Lower lobe of right lung (tissue), 2 donors: ENCODE results near the gene PLPPR3. TPM values are rescaled to one million over a fixed set of nuclear protein-coding genes. Genes with fewer than 3 reads are reported as not detected.

Experiments
- ATAC-seq, 2 donors: fragments of 200-7000 bp; cut with Tn5 transposase; one replicate each; pipeline ENCODE4 v1.9.1; 2020 to 2022; ENCODE audit warnings: mild to moderate bottlenecking in 2 of 2, moderate library complexity in 2 of 2
- DNase-seq: peaks from one replicate; pipeline ENCODE4 v3.0.0-alpha.2; 2020
- H3K27ac ChIP-seq: fragments of 200-600 bp; one replicate; pipeline ENCODE4 v1.8.0; 2022
- H3K27me3 ChIP-seq: fragments of 200-600 bp; one replicate; pipeline ENCODE4 v1.8.0; 2022; ENCODE audit warnings: low read depth
- H3K36me3 ChIP-seq: fragments of 200-600 bp; one replicate; pipeline ENCODE4 v1.8.0; 2022; ENCODE audit warnings: mild to moderate bottlenecking
- H3K4me1 ChIP-seq: fragments of 200-600 bp; one replicate; pipeline ENCODE4 v1.8.0; 2022
- H3K4me3 ChIP-seq: fragments of 200-600 bp; one replicate; pipeline ENCODE4 v1.8.0; 2022; ENCODE audit warnings: mild to moderate bottlenecking
- H3K9me3 ChIP-seq: fragments of 200-600 bp; one replicate; pipeline ENCODE4 v1.8.0; 2022
- CTCF ChIP-seq: fragments of 200-600 bp; IDR thresholded peaks from one replicate; pipeline ENCODE4 v1.8.0; 2022; ENCODE audit warnings: antibody characterized with exemption, mild to moderate bottlenecking
- intact Hi-C: fragments of 100-400 bp; cut with DNase I; formaldehyde crosslinking; loops from one replicate; pipeline ENCODE4 v1.11.0; 2022
- total RNA-seq: library from RNA; stranded (reverse); fragmentation: NEBNext Ultra II Directional; extraction: Animal tissue kit (Norgen Biotek cat#: 25700); gene quantifications from one replicate; pipeline ENCODE4 v1.2.1, GENCODE V29; 2021
- donor health status: DM: no; HTN: yes; CAD: no; lungs with severe emphysema.

Gene PLPPR3
- total RNA-seq, 1 donor from 2014 or later = 2.1 TPM

- Histone ChIP-seq H3K9me3 (no peaks in the 10 kb centered on the region), H3K27me3 (no peaks in the 10 kb centered on the region), H3K4me3 (no peak overlapping the region), H3K36me3 (peaks cover 58% of the 10 kb centered on the region), H3K27ac (no peak overlapping the region), H3K4me1 (no peaks in the 10 kb centered on the region)
- DNase-seq (no peak), ATAC-seq (no peak)
- no peak for TF ChIP-seq CTCF
- intact Hi-C loops = no loop called here
Observed at GRCh38 chr19:812049-812746, 9.6 kb downstream of the PLPPR3 start.

GRCh38 chr19:811506-812048 is 10.2 kb downstream of the PLPPR3 start:
- H3K27ac ChIP-seq = no peak overlapping the region
- no peaks in the 10 kb centered on the region for H3K27me3 ChIP-seq
- no peaks in the 10 kb centered on the region for H3K9me3 ChIP-seq
- intact Hi-C loops = no loop called here
- DNase-seq (no peak), ATAC-seq (no peak)
- peaks cover 65% of the 10 kb centered on the region for H3K36me3 ChIP-seq
- TF ChIP-seq CTCF = no peak
- H3K4me3 ChIP-seq = no peak overlapping the region
- H3K4me1 ChIP-seq = no peaks in the 10 kb centered on the region

- Histone ChIP-seq H3K36me3 (peaks cover 71% of the 10 kb centered on the region), H3K4me3 (no peak overlapping the region), H3K9me3 (no peaks in the 10 kb centered on the region), H3K27me3 (no peaks in the 10 kb centered on the region), H3K4me1 (no peaks in the 10 kb centered on the region), H3K27ac (no peak overlapping the region)
- DNase-seq (no peak), ATAC-seq (no peak)
- no peak for TF ChIP-seq CTCF
- intact Hi-C loops = no loop called here
Observed at GRCh38 chr19:810883-811489, 10.8 kb downstream of the PLPPR3 start.

GRCh38 chr19:810077-810855 is 11.5 kb downstream of the PLPPR3 start:
- H3K4me3 ChIP-seq = no peak overlapping the region
- intact Hi-C loops = no loop called here
- H3K27ac ChIP-seq = no peak overlapping the region
- DNase-seq (no peak), ATAC-seq (no peak)
- H3K4me1 ChIP-seq = no peaks in the 10 kb centered on the region
- peaks cover 78% of the 10 kb centered on the region for H3K36me3 ChIP-seq
- H3K9me3 ChIP-seq = no peaks in the 10 kb centered on the region
- no peaks in the 10 kb centered on the region for H3K27me3 ChIP-seq
- TF ChIP-seq CTCF = no peak

- no peak for TF ChIP-seq CTCF
- H3K4me1 ChIP-seq = peaks cover 7% of the 10 kb centered on the region
- no peaks in the 10 kb centered on the region for H3K9me3 ChIP-seq
- H3K4me3 ChIP-seq = no peak overlapping the region
- H3K27me3 ChIP-seq = no peaks in the 10 kb centered on the region
- no peak overlapping the region for H3K27ac ChIP-seq
- no peak for ATAC-seq
- H3K36me3 ChIP-seq = peaks cover 95% of the 10 kb centered on the region
- no peak for DNase-seq
- intact Hi-C loops = no loop called here
Observed at GRCh38 chr19:808423-808775, 13.4 kb downstream of the PLPPR3 start.
